Measurements from ENCODE around the gene NTNG2.
A peak's percentile ranks its signal among the peaks of the same experiment; 100 is the strongest.

Gene NTNG2

DNA sequence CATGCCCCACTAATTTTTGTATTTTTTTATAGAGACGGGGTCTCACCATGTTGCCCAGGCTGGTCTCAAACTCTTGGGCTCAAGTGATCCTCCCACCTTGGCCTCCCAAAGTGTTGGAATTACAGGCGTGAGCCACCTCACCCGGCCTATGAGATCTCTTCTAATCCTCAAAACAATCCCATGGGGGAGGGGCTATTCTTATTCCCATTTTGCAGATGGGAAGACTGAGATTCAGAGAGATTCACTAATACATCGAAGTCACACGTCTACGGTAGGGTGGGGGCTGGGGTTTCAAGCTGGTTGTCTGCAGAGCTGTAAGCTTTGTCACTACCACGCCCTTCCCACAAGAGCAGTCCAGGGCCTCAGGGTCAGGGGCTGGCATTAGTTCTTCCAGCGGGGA lies 14.0 kb upstream of the NTNG2 start:
- no peak for DNase-seq

GRCh38 chr9:132150256-132150655 lies 11.6 kb upstream of the NTNG2 start:
- DNase-seq, result no peak

GRCh38 chr9:132151118-132151517 lies 10.7 kb upstream of the NTNG2 start:
- DNase-seq, result no peak

GRCh38 chr9:132152231-132152630 lies 9.6 kb upstream of the NTNG2 start:
- DNase-seq, result no peak

DNA sequence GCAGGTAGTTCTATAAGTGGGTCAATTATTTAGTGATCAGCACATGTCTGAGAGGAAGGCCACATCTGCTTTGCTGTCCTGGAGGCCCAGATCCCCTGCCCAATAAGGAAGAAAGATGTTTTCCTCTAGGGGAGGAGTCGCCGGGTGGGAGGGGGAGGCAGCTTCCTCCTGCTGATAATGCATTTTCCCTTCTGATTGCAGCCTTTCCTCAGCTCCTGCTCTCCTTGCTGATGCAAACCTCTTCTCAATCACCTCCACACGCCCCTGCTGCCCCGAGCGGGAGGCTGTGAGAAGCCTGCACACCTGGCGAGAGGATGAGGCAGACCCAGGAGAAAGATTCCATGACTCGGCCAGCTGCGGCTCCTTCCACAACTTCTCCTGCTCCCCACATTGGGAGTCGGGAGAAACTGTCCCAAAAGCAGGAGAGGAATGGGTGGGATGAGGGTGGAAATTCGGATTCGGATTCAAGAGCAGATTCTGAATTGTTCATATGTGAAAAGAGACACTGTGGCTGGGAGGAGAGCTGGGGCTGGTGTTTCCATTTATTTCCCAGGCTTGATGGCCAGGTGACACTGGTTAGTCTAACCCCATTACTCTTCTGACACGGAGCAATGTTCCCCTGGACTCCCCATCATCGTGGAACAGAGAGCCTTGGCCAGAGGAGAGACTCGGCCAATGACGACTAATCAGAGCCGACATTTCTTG lies 6.8 kb upstream of the NTNG2 start:
- no peak for DNase-seq

GRCh38 chr9:132155568-132155895 lies 6.3 kb upstream of the NTNG2 start:
- DNase-seq, result no peak

DNA sequence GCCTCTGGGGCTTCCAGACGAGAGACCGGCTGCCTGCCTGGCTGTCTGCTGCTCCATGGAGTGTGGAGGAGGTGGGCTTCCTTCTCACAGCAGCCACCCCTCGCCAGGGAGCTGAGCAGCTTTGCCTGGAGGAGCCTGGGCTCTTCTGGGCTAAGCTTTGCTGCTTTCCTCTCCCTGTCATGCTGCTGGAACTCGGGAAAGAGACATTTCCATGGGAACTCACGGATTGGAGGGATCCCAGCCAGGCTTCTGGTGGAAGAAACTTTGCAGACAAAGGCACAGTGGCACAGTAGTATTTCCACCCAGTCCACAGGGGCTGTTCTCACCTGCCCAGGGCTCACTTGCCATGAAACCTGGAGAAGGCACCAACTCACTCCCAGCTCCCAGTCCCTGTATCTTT lies 5.6 kb upstream of the NTNG2 start:
- DNase-seq, result no peak

DNA sequence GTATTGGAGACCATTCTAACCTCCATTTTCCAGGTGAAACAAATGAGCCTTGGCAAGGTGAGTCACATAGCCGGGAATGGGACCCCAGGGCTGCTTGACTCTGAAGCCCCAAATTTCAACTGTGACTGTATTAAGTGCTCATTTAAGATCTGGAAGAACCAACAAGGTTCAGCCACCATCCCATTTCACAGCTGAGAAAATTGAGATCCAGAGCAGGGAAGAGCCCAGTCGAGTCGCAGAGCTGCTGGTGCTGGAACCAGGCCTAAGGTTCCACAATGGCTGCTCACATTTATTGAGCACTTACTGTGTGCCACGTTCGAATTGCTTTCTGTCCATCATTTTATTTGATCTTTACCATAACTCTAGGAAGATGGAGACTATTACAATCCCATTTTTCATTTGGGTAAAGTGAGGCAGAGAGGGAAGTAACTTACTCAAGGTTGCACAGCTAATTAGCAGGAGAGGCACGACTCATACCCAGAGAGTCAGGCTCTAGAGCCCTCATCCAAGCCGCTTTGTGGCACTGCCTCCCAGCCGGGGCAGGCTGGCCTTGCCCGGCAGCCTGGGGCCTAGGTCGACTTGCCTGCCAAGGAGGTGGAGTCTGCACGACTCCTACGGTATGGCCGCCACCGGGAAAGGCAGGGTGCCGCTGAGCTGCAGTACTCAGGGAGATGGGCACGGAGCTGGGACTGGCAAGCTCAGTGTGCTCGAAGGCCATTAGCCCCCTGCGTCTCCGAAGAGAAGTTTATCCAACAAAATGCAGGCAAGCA lies 4.3 kb upstream of the NTNG2 start:
- no peak for DNase-seq

- DNase-seq, result peak; percentile 67
These were observed 786 bp upstream of the NTNG2 start for GRCh38 chr9:132160802-132161742.

GRCh38 chr9:132162764-132163456 lies 1.1 kb downstream of the NTNG2 start:
- DNase-seq, result no peak

DNA sequence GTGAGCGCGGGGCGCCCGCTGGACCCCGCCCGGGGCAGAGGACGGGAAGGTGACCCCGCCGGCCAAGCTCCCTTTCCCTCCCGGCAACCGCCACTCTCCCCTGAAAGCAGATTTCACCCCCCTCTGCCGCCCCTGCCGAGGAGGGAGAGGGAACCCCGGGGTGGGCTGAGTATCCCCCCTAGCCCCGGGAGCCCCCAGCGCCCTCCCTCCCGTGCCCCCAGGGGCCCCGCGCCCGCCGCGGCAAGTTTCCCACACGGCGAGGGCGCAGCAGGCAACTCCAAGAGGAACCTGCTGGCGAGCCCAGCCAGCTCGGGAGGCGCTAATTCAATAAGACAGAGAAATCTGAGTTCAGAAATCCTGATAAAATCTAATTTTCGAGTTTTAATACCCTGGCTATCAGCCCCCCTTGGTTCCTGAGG lies 1.6 kb downstream of the NTNG2 start:
- no peak for DNase-seq

GRCh38 chr9:132163876-132164603 lies 2.2 kb downstream of the NTNG2 start:
- no peak for DNase-seq

GRCh38 chr9:132164604-132165362 lies 2.9 kb downstream of the NTNG2 start:
- DNase-seq, result no peak

GRCh38 chr9:132166599-132166998 lies 4.7 kb downstream of the NTNG2 start:
- no peak for DNase-seq

- peak; percentile 99 for DNase-seq
These were observed 5.3 kb downstream of the NTNG2 start for GRCh38 chr9:132167192-132167591.

GRCh38 chr9:132168347-132168746 lies 6.5 kb downstream of the NTNG2 start:
- DNase-seq, result no peak

- DNase-seq, result no peak
These were observed 7.0 kb downstream of the NTNG2 start for GRCh38 chr9:132168851-132169250.

DNA sequence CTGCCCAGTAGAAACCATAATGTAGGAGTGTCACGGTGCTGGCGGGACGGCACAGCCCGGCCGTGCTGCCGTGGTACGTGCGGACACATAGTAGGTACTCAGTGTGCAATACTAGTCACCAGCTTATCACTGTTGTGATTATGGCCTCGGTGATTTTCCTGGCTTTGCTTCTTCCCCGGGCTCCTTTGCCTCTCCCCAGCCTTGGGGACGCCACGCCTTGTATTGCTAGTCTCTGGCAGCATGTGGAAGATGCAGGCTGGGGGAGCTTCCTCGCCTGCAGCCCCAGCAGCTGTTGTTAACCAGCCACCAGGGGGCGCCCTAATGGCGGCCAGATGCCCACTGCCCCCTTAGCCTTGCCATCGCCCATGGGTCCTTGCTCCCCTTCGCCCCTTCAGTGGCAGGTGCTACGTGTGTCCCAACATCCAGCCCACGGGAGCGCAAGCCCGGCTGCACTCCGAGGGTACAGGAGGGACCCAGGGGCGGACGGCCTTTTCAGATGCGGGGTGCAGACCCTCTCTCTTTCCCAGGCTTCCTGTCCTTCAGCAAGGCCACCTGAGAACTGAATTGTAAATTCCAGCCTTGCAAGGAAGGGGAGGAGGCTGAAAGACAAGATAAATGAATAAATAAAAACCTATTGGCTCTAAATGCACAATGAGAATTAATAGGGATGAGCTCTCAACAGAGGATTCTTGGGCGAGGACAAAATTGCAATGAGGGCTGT lies 8.0 kb downstream of the NTNG2 start:
- DNase-seq, result no peak

GRCh38 chr9:132171702-132172101 lies 9.8 kb downstream of the NTNG2 start:
- DNase-seq, result no peak

DNA sequence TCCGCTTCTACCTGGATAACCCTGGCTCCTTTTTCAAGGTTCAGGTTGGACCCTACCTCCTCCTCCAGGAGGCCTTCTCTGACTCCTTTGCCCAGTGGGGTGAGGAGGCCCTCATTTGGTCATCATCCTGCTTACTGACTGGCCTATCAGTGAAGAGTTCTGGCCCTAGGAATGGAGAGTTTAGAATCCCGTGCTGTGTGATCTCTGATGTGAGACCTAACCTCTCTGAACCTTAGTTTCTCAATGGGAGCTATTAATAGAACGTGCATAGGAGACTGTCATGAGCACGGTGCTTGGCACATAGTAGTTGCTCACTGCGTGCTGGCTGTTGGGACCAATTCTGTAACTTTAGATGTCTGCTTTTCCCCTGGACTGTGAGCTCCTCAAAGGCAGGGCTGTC lies 10.3 kb downstream of the NTNG2 start:
- DNase-seq, result no peak

DNA sequence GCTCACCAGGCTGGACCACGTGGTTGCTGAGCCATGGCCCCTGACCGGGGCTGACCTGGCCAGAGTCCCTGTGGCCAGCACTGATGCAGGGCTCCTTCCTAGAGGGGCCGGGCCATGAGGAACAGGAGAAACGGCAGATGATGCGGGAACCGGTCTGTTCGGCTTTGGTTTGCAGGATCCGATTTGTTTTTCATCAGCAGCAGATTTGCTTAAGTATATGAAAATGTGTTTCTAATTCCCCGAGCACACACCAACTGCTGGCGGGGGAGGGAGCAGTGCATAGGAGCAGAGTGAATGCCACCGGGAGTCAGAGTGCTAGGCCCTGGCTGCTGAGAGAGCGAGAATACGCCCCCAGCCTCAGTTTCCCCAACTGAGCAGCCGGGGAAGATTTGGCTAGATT lies 13.6 kb downstream of the NTNG2 start:
- DNase-seq, result no peak
